ENCODE measurements around the gene CCDC146. TPM values are rescaled to one million over a fixed set of nuclear protein-coding genes. Genes with fewer than 3 reads are reported as not detected.

The CCDC146 gene
- total and polyA plus RNA-seq, 2 of the 8 experiments (the other 6 are each of a cell fraction or from before 2014, with no cell fraction given): 0.88 to 2.4 TPM

GRCh38 chr7:77248154-77248553 lies 125.7 kb downstream of the CCDC146 start:
- FAIRE-seq (no peak), DNase-seq (ENCODE audit: low read depth in 1 of 2, low spot score in 2 of 2) (no peak)
- Histone ChIP-seq H4K5ac (ENCODE audit: insufficient read length, low read depth, low read length) (no peak overlapping the region), H3K9me3 (ENCODE audit: insufficient read depth in 2 of 2, low read depth in 1 of 2, low read length in 1 of 2) (no peaks in the 10 kb centered on the region), H3K23ac (ENCODE audit: insufficient read length) (no peak overlapping the region), H2BK5ac (ENCODE audit: low read depth, low read length) (no peak overlapping the region), H2BK20ac (ENCODE audit: low read length) (no peak overlapping the region), H2AK5ac (ENCODE audit: low read depth, low read length) (no peak overlapping the region), H2BK120ac (replicated peaks; ENCODE audit: low read depth, low read length) (no peak overlapping the region), H3K79me2 (ENCODE audit: control insufficient read depth in 1 of 2, insufficient read depth in 2 of 2, low read length in 2 of 2) (no peaks in the 10 kb centered on the region), H4K8ac (ENCODE audit: extremely low read depth, insufficient read depth, low read length) (no peak overlapping the region), H3K4me3 (ENCODE audit: extremely low read depth in 1 of 4, insufficient read depth in 2 of 4, low read depth in 3 of 4, low read length in 4 of 4) (no peak overlapping the region), H3K56ac (replicated peaks; ENCODE audit: insufficient read length, low read depth, low read length) (no peak overlapping the region), H3K4ac (replicated peaks; ENCODE audit: insufficient read length, low read depth, low read length) (no peak overlapping the region), H3K23me2 (ENCODE audit: low read depth, low read length) (no peaks in the 10 kb centered on the region), H4K91ac (replicated peaks; ENCODE audit: insufficient read length, low read length) (no peak overlapping the region), H2BK15ac (ENCODE audit: low read length) (no peak overlapping the region), H2BK12ac (ENCODE audit: low read depth, low read length) (no peak overlapping the region), H3K14ac (ENCODE audit: insufficient read length) (no peak overlapping the region), H3K27ac (ENCODE audit: low read depth, low read length) (no peak overlapping the region), H3K79me1 (ENCODE audit: low read depth, low read length) (no peaks in the 10 kb centered on the region), H3K4me1 (replicated peaks in 1 of 4; ENCODE audit: control insufficient read depth in 3 of 4, insufficient read depth in 4 of 4, low read length in 3 of 4) (no peaks in the 10 kb centered on the region; a peak in 1 of 7 replicates), H3K27me3 (replicated peaks in 1 of 4; ENCODE audit: control insufficient read depth in 3 of 4, extremely low read depth in 1 of 4, insufficient read depth in 3 of 4, low read length in 3 of 4) (no peaks in the 10 kb centered on the region), H4K20me1 (replicated peaks in 1 of 2; ENCODE audit: control insufficient read depth in 1 of 2, insufficient read depth in 2 of 2, low read length in 2 of 2) (no peaks in the 10 kb centered on the region), H3K9ac (replicated peaks in 1 of 4; ENCODE audit: extremely low read depth in 1 of 4, low read depth in 3 of 4, low read length in 3 of 4) (no peak overlapping the region), H3K4me2 (ENCODE audit: insufficient read depth in 1 of 2, low read depth in 2 of 2, low read length in 2 of 2) (no peak overlapping the region), H3K18ac (ENCODE audit: extremely low read depth, low read length) (no peak overlapping the region), H2AFZ (ENCODE audit: low read length) (no peak overlapping the region), H3K36me3 (ENCODE audit: control insufficient read depth in 2 of 4, insufficient read depth in 4 of 4, low read length in 3 of 4) (no peaks in the 10 kb centered on the region)
- TF ChIP-seq SRF (IDR thresholded peaks at IDR 0.05; ENCODE audit: low read depth, low read length): no peak
- no peak for TF ChIP-seq KDM1A (IDR thresholded peaks at IDR 0.05; ENCODE audit: borderline replicate concordance, low read length)
- TF ChIP-seq CBX8 (IDR thresholded peaks at IDR 0.05; ENCODE audit: borderline replicate concordance, low read depth, low read length): no peak
- TF ChIP-seq SP1 (IDR thresholded peaks at IDR 0.05; ENCODE audit: low read depth, low read length): no peak
- no peak for TF ChIP-seq TAF7 (optimal IDR thresholded peaks at IDR 0.05; ENCODE audit: borderline replicate concordance, low read depth, low read length)
- TF ChIP-seq SAP30 (IDR thresholded peaks at IDR 0.05; ENCODE audit: insufficient read depth, insufficient replicate concordance, low read length): no peak
- no peak for TF ChIP-seq BCL11A (IDR thresholded peaks at IDR 0.05; ENCODE audit: low read depth in 2 of 2, low read length in 2 of 2)
- no peak for TF ChIP-seq TCF12 (IDR thresholded peaks at IDR 0.05; ENCODE audit: low read depth, low read length)
- no peak for TF ChIP-seq BRCA1 (IDR thresholded peaks at IDR 0.05; ENCODE audit: low read depth, low read length)
- no peak for TF ChIP-seq KDM5A (IDR thresholded peaks at IDR 0.05; ENCODE audit: low read length)
- TF ChIP-seq SP2 (IDR thresholded peaks at IDR 0.05; ENCODE audit: low read length): no peak
- WGBS, 2 experiments (ENCODE audit: extremely low coverage in 1 of 2, insufficient coverage in 1 of 2, insufficient read length in 1 of 2, insufficient replicate concordance in 2 of 2, low coverage in 1 of 2, low lambda C conversion rate in 2 of 2, missing lambda C conversion rate in 1 of 2): 84% methylated on average over 3 of the region's 3 CpGs; no CpG with 5 or more reads in 1 of the 2 experiments
- CTCF ChIA-PET (ENCODE audit: partially characterized antibody): interaction anchor here (0.8 to 3.5 kb wide), 16 partner anchors 10 to 123 kb away, joined by 3 to 23 read pairs (median 5); partner anchors contain the start of gene FGL2
- POLR2A ChIA-PET (ENCODE audit: partially characterized antibody): no interaction called here

Data from H1 (cell line).